PC-3 (cell line): ENCODE measurements around the gene CERS6. TPM values are rescaled to one million over a fixed set of nuclear protein-coding genes. Genes with fewer than 3 reads are reported as not detected.

Source experiments
- ATAC-seq: fragments of 200-7000 bp; cut with Tn5 transposase; 2 replicates; pipeline ENCODE4 v1.9.1; 2020; ENCODE audit warnings: mild to moderate bottlenecking, moderate library complexity
- BruUV-seq: library from RNA; stranded (reverse); fragments of 400-500 nt; replicated peaks from 2 replicates; lab custom pipeline; 2021; lab: Mats Ljungman, UMichigan
- CTCF ChIA-PET: fragments of 300-600 bp; sonication (Branson Sonifier 250); formaldehyde crosslinking; loops from one replicate; lab custom pipeline; 2022; ENCODE audit warnings: antibody characterized with exemption; lab: Charles Lee
- POLR2A ChIA-PET: fragments of 300-600 bp; sonication (Branson Sonifier 250); formaldehyde crosslinking; loops from one replicate; lab custom pipeline; 2022; ENCODE audit warnings: antibody characterized with exemption; ENCODE audit not compliant: unreplicated experiment; lab: Charles Lee
- DNase-seq: peaks from one replicate; pipeline ENCODE4 v3.0.0-alpha.2; 2015
- H2AFZ ChIP-seq: fragments of 300-600 bp; sonication (generic); 2 replicates; pipeline ENCODE4 v1.6.0; 2016; ENCODE audit warnings: antibody characterized with exemption, low read length
- H3F3A ChIP-seq: fragments of 300-600 bp; sonication (generic); one replicate; pipeline ENCODE4 v1.6.0; 2017; ENCODE audit warnings: antibody characterized with exemption, low read length, control low read depth, mild to moderate bottlenecking; ENCODE audit not compliant: unreplicated experiment
- H3K27ac ChIP-seq: fragments of 300-600 bp; sonication (generic); 2 replicates; pipeline ENCODE4 v1.5.1; 2016; ENCODE audit warnings: mild to moderate bottlenecking, low read length
- H3K27me3 ChIP-seq: fragments of 300-600 bp; sonication (generic); 2 replicates; pipeline ENCODE4 v1.6.1; 2016; ENCODE audit warnings: low read length, mixed read lengths
- H3K36me3 ChIP-seq: fragments of 300-600 bp; sonication (generic); 2 replicates; pipeline ENCODE4 v1.6.1; 2016; ENCODE audit warnings: low read depth, mixed run types, low read length, mixed read lengths
- H3K4me1 ChIP-seq: fragments of 300-600 bp; sonication (generic); 2 replicates; pipeline ENCODE4 v1.5.1; 2016; ENCODE audit warnings: low read length; ENCODE audit not compliant: insufficient read depth
- H3K4me2 ChIP-seq: fragments of 300-600 bp; sonication (generic); 2 replicates; pipeline ENCODE4 v1.6.0; 2016; ENCODE audit warnings: low read length
- H3K4me3 ChIP-seq: fragments of 300-600 bp; sonication (generic); 2 replicates; pipeline ENCODE4 v1.5.1; 2016; ENCODE audit warnings: mild to moderate bottlenecking, low read length, mixed read lengths
- H3K79me2 ChIP-seq: fragments of 300-600 bp; sonication (generic); 2 replicates; pipeline ENCODE4 v1.6.1; 2017; ENCODE audit warnings: low read length, mixed read lengths
- H3K9ac ChIP-seq: fragments of 300-600 bp; sonication (generic); 2 replicates; pipeline ENCODE4 v1.6.0; 2016; ENCODE audit warnings: mild to moderate bottlenecking, low read length
- H3K9me2 ChIP-seq: fragments of 300-600 bp; sonication (generic); replicated peaks from 2 replicates; pipeline ENCODE4 v1.6.1; 2016; ENCODE audit warnings: mixed run types, low read length, mixed read lengths
- H3K9me3 ChIP-seq: fragments of 300-600 bp; sonication (generic); 2 replicates; pipeline ENCODE4 v1.6.1; 2016; ENCODE audit warnings: low read length, mixed read lengths
- H4K20me1 ChIP-seq: fragments of 300-600 bp; sonication (generic); 2 replicates; pipeline ENCODE4 v1.6.1; 2016; ENCODE audit warnings: low read length, mixed read lengths
- CTCF ChIP-seq: fragments of 300-600 bp; sonication (generic); conservative IDR thresholded peaks from 2 replicates; pipeline ENCODE4 v1.5.1; 2017; ENCODE audit warnings: antibody characterized with exemption, low read depth, mild to moderate bottlenecking, low read length
- EZH2 ChIP-seq: fragments of 300-600 bp; sonication (generic); IDR thresholded peaks from one replicate; pipeline ENCODE4 v1.6.1; 2017; ENCODE audit warnings: antibody characterized with exemption, mild to moderate bottlenecking, low read length; ENCODE audit not compliant: unreplicated experiment
- EZH2phosphoT487 ChIP-seq: fragments of 300-600 bp; sonication (generic); IDR thresholded peaks from 2 replicates; pipeline ENCODE4 v1.6.1; 2018; ENCODE audit warnings: mild to moderate bottlenecking, antibody characterized with exemption, low read length, borderline replicate concordance
- intact Hi-C: fragments of 100-400 bp; cut with micrococcal nuclease; formaldehyde crosslinking; loops from 2 replicates; pipeline ENCODE4 v1.9.0; 2023
- total RNA-seq: library from RNA; depleted of rRNA; stranded (reverse); fragments of >200 nt; gene quantifications from 2 replicates; pipeline ENCODE4 v1.2.3, GENCODE V29; 2014

Gene CERS6
- total RNA-seq, 1 experiment from 2014 or later, result 24.2 TPM

DNA sequence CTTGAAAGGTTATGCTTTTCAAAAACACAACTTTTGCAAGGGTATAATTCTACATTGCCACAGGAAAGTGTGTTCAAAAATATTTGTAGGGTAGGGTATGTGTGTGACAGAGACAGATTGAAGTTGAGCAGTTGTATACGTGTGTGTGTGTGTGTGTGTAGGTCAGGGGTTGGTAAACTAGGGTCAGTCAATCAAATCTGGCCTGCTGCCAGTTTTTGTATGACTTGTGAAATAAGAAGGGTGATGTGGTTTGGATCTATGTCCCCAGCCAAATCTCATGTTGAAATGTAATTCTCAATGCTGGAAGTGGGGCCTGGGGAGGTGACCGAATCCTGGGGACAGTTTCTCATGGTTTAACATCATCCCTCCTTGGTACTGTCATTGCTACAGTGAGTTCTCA lies 148.2 kb downstream of the CERS6 start:
- Histone ChIP-seq H3K9me2 (no peaks in the 10 kb centered on the region), H3K36me3 (no peaks in the 10 kb centered on the region), H3F3A (no peaks in the 10 kb centered on the region), H3K9ac (no peak overlapping the region), H2AFZ (no peak overlapping the region), H3K27me3 (no peaks in the 10 kb centered on the region), H3K4me3 (no peak overlapping the region), H3K4me1 (no peaks in the 10 kb centered on the region), H3K79me2 (no peaks in the 10 kb centered on the region), H3K4me2 (no peak overlapping the region), H3K9me3 (no peaks in the 10 kb centered on the region), H4K20me1 (no peaks in the 10 kb centered on the region), H3K27ac (no peak overlapping the region)
- no TSS peak for BruUV-seq
- ChIA-PET CTCF (no interaction called here), POLR2A (no interaction called here)
- DNase-seq (no peak), ATAC-seq (no peak)
- intact Hi-C loops, result no loop called here
- no peak for TF ChIP-seq EZH2
- no peak for TF ChIP-seq CTCF
- no peak for TF ChIP-seq EZH2phosphoT487

- TF ChIP-seq CTCF, result no peak
- TF ChIP-seq EZH2phosphoT487, result no peak
- no peak for TF ChIP-seq EZH2
- Histone ChIP-seq H3K27ac (no peak overlapping the region), H3K27me3 (no peaks in the 10 kb centered on the region), H3K4me3 (no peak overlapping the region), H4K20me1 (no peaks in the 10 kb centered on the region), H2AFZ (no peak overlapping the region), H3K79me2 (no peaks in the 10 kb centered on the region), H3K9me3 (no peaks in the 10 kb centered on the region), H3K9ac (no peak overlapping the region), H3F3A (no peaks in the 10 kb centered on the region), H3K4me2 (no peak overlapping the region), H3K36me3 (no peaks in the 10 kb centered on the region), H3K9me2 (no peaks in the 10 kb centered on the region), H3K4me1 (no peaks in the 10 kb centered on the region)
- POLR2A ChIA-PET, result no interaction called here
- intact Hi-C loops, result no loop called here
- CTCF ChIA-PET, result no interaction called here
- BruUV-seq, result no TSS peak
- DNase-seq, result no peak
- no peak for ATAC-seq
Observed at GRCh38 chr2:168607992-168608391, 151.9 kb downstream of the CERS6 start.

DNA sequence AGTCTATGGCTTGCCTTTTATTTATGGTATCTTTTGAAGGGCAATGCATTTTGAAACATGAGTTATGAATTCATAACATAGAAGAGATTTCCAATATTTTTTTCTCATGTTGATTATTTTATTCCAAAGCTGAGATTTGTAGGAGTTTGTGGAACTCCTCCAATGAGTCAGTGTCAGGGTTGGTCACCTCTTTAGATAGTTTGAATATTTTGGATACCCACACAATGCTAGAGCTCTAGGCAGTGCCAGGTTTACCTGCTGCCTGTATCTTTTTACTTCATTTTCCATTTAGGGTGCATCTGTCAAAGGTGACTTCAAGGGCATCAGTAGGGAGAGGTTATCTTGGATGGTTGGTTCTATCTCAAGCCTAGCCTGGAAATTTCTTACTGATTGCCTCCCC lies 152.7 kb downstream of the CERS6 start:
- TF ChIP-seq EZH2 (no peak), CTCF (no peak), EZH2phosphoT487 (no peak)
- H3K36me3 ChIP-seq, result no peaks in the 10 kb centered on the region
- no peaks in the 10 kb centered on the region for H3K79me2 ChIP-seq
- H3K4me3 ChIP-seq, result no peak overlapping the region
- H3K27me3 ChIP-seq, result no peaks in the 10 kb centered on the region
- H4K20me1 ChIP-seq, result no peaks in the 10 kb centered on the region
- BruUV-seq, result no TSS peak
- no peak for DNase-seq
- no peak for ATAC-seq
- no peak overlapping the region for H3K4me2 ChIP-seq
- H3K4me1 ChIP-seq, result no peaks in the 10 kb centered on the region
- H2AFZ ChIP-seq, result no peak overlapping the region
- no peak overlapping the region for H3K27ac ChIP-seq
- intact Hi-C loops, result no loop called here
- ChIA-PET CTCF (no interaction called here), POLR2A (no interaction called here)
- H3K9me2 ChIP-seq, result no peaks in the 10 kb centered on the region
- no peaks in the 10 kb centered on the region for H3K9me3 ChIP-seq
- no peaks in the 10 kb centered on the region for H3F3A ChIP-seq
- H3K9ac ChIP-seq, result no peak overlapping the region
